Right ventricle myocardium superior (tissue), 1 donor: ENCODE data around the gene POLA2. TPM values are rescaled to one million over a fixed set of nuclear protein-coding genes. Genes with fewer than 3 reads are reported as not detected.
A peak's percentile ranks its signal among the peaks of the same experiment; 100 is the strongest.

ENCODE experiments used
- ATAC-seq: fragments of 200-7000 bp; cut with Tn5 transposase; one replicate; pipeline ENCODE4 v1.9.1; 2020; ENCODE audit warnings: mild to moderate bottlenecking; ENCODE audit not compliant: poor library complexity
- DNase-seq: peaks from one replicate; pipeline ENCODE4 v3.0.0-alpha.2; 2020
- intact Hi-C: fragments of 100-400 bp; cut with DNase I; formaldehyde crosslinking; loops from one replicate; pipeline ENCODE4 v1.11.2; 2022
- long read RNA-seq: library from polyadenylated mRNA; unstranded; transcript quantifications from one replicate; pipeline ENCODE4 v2.0.0, GENCODE V29; 2021
- total RNA-seq: library from RNA; stranded (reverse); fragmentation: NEBNext Ultra II Directional; extraction: Animal tissue kit (Norgen Biotek cat#: 25700); gene quantifications from one replicate; pipeline ENCODE4 v1.2.1, GENCODE V29; 2021
- donor health status: DM: no; HTN: yes; CAD: no; lungs with severe emphysema.

Gene POLA2
- total RNA-seq: 4.9 TPM
- long read RNA-seq, partial matches to known transcripts: 1 of 3 reads
- long read RNA-seq, other reads (novel, unspliced or antisense): 0 of 3 reads

GRCh38 chr11:65261591-65262380 lies at the start of gene POLA2:
Gene POLA2, plus strand, starts transcription at chr11:65261962. Its CDS starts 331 bp downstream, at chr11:65262293.
- peak; percentile 97 for DNase-seq
- intact Hi-C loops: no loop called here
- peak; percentile 97 for ATAC-seq

GRCh38 chr11:65212226-65212801 lies 49.4 kb upstream of the POLA2 start:
- ATAC-seq (no peak), DNase-seq (no peak)
- intact Hi-C loops: no loop called here

- no peak for DNase-seq
- ATAC-seq: peak; percentile 11
- intact Hi-C loops: no loop called here
These were observed 48.2 kb upstream of the POLA2 start for GRCh38 chr11:65213322-65214211.

- intact Hi-C loops: no loop called here
- no peak for DNase-seq
- ATAC-seq: no peak
These were observed 47.4 kb upstream of the POLA2 start for GRCh38 chr11:65214212-65214845.

- ATAC-seq (no peak), DNase-seq (no peak)
- intact Hi-C loops: no loop called here
These were observed 46.2 kb upstream of the POLA2 start for GRCh38 chr11:65215441-65216076.

GRCh38 chr11:65216830-65217229 lies 44.9 kb upstream of the POLA2 start:
- intact Hi-C loops: no loop called here
- ATAC-seq: no peak
- no peak for DNase-seq

- intact Hi-C loops: no loop called here
These were observed 44.0 kb upstream of the POLA2 start for GRCh38 chr11:65217441-65218423.

GRCh38 chr11:65218446-65218845 lies 43.3 kb upstream of the POLA2 start:
- intact Hi-C loops: no loop called here
- DNase-seq: no peak
- no peak for ATAC-seq

More at GRCh38 chr11:65217441-65218423, 44.0 kb upstream of the POLA2 start:
- DNase-seq (no peak), ATAC-seq (no peak)

GRCh38 chr11:65219930-65220213 lies 41.9 kb upstream of the POLA2 start:
- no peak for DNase-seq
- intact Hi-C loops: no loop called here
- peak; percentile 38 for ATAC-seq

GRCh38 chr11:65221026-65221425 lies 40.7 kb upstream of the POLA2 start:
- intact Hi-C loops: no loop called here
- ATAC-seq (no peak), DNase-seq (no peak)

- ATAC-seq: no peak
- DNase-seq: no peak
- intact Hi-C loops: no loop called here
These were observed 38.8 kb upstream of the POLA2 start for GRCh38 chr11:65223011-65223410.

- DNase-seq (peak; percentile 52), ATAC-seq (peak; percentile 69)
- intact Hi-C loops: no loop called here
These were observed 36.9 kb upstream of the POLA2 start for GRCh38 chr11:65224930-65225278.

GRCh38 chr11:65225279-65226102 lies 36.3 kb upstream of the POLA2 start:
- ATAC-seq (peak; percentile 90), DNase-seq (peak; percentile 74)
- intact Hi-C loops: no loop called here

GRCh38 chr11:65226103-65226442 lies 35.7 kb upstream of the POLA2 start:
- intact Hi-C loops: no loop called here
- ATAC-seq: no peak
- no peak for DNase-seq

- intact Hi-C loops: no loop called here
- ATAC-seq (no peak), DNase-seq (no peak)
These were observed 33.9 kb upstream of the POLA2 start for GRCh38 chr11:65227879-65228278.

- ATAC-seq: no peak
- intact Hi-C loops: no loop called here
- no peak for DNase-seq
These were observed 25.3 kb upstream of the POLA2 start for GRCh38 chr11:65236194-65237059.
